MM.1S (cell line): ENCODE measurements around the gene SESTD1.

Experiments used
- EZH2 ChIP-seq: fragments of 300-600 bp; sonication (generic); optimal IDR thresholded peaks from 2 replicates; pipeline ENCODE3; 2017; ENCODE audit warnings: low read depth, mild to moderate bottlenecking, antibody characterized with exemption, low read length, mixed read lengths
- EZH2phosphoT487 ChIP-seq: fragments of 300-600 bp; sonication (generic); IDR thresholded peaks from 2 replicates; pipeline ENCODE4 v1.6.1; 2018; ENCODE audit warnings: antibody characterized with exemption, low read length
- TF ChIP-seq, protein P1 (sequence below): fragments of 300-600 bp; sonication (generic); IDR thresholded peaks from 2 replicates; pipeline ENCODE4 v1.5.1; 2016; ENCODE audit warnings: antibody characterized with exemption, low read length, mixed read lengths

DNA sequence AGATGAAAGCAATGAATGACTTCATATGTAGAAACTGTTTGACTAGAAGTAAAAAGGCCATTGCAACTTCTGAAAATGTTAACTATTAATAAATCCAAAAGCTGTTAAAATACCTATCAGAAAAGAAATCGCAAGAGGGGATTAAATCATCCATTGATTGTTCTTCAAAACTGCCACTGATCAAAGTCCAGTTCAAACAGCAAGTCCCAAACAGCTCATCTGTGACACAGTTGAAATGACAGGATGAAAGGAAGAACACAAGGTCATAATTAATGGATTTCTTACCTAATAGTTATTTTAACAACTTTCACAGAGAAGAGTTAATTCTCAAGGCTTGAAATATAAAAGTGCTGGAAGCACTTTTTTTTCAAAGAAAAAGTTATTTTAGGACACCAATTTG is 90.4 kb downstream of the SESTD1 start:
- TF ChIP-seq, protein P1, sequence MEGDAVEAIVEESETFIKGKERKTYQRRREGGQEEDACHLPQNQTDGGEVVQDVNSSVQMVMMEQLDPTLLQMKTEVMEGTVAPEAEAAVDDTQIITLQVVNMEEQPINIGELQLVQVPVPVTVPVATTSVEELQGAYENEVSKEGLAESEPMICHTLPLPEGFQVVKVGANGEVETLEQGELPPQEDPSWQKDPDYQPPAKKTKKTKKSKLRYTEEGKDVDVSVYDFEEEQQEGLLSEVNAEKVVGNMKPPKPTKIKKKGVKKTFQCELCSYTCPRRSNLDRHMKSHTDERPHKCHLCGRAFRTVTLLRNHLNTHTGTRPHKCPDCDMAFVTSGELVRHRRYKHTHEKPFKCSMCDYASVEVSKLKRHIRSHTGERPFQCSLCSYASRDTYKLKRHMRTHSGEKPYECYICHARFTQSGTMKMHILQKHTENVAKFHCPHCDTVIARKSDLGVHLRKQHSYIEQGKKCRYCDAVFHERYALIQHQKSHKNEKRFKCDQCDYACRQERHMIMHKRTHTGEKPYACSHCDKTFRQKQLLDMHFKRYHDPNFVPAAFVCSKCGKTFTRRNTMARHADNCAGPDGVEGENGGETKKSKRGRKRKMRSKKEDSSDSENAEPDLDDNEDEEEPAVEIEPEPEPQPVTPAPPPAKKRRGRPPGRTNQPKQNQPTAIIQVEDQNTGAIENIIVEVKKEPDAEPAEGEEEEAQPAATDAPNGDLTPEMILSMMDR: no peak
- TF ChIP-seq EZH2 (no peak), EZH2phosphoT487 (no peak)
